Loucy (cell line): ENCODE data around the gene SIGLEC12.

Experiments
- CTCF ChIP-seq: fragments of 200-600 bp; sonication (generic); conservative IDR thresholded peaks from 2 replicates; pipeline ENCODE4 v1.5.1; 2014; ENCODE audit warnings: mild to moderate bottlenecking, antibody characterized with exemption, low read length
- EZH2phosphoT487 ChIP-seq: fragments of 200-600 bp; IDR thresholded peaks from 2 replicates; pipeline ENCODE4 v1.6.1; 2018; ENCODE audit warnings: antibody characterized with exemption, mild to moderate bottlenecking, moderate library complexity, borderline replicate concordance

- TF ChIP-seq CTCF, result no peak
- no peak for TF ChIP-seq EZH2phosphoT487
Measured at GRCh38 chr19:51470966-51471365, 30.6 kb downstream of the SIGLEC12 start.
